MM.1S (cell line): Measurements from ENCODE around the gene HOXB5.

ENCODE experiments used
- DNase-seq: peaks from one replicate; pipeline ENCODE4 v3.0.0-alpha.2; 2015
- H2AFZ ChIP-seq: fragments of 300-600 bp; sonication (generic); 2 replicates; pipeline ENCODE4 v1.6.0; 2016; ENCODE audit warnings: antibody characterized with exemption, low read length
- H3F3A ChIP-seq: fragments of 300-600 bp; sonication (generic); 2 replicates; pipeline ENCODE4 v1.6.1; 2016; ENCODE audit warnings: mild to moderate bottlenecking, antibody characterized with exemption, low read length, moderate library complexity, mixed read lengths; ENCODE audit not compliant: insufficient read depth
- H3K27ac ChIP-seq: fragments of 300-600 bp; sonication (generic); 2 replicates; pipeline ENCODE4 v1.5.1; 2016; ENCODE audit warnings: mild to moderate bottlenecking, low read length
- H3K27me3 ChIP-seq: fragments of 300-600 bp; sonication (generic); replicated peaks from 2 replicates; pipeline ENCODE4 v1.6.0; 2016; ENCODE audit warnings: low read length; ENCODE audit not compliant: insufficient read depth
- H3K36me3 ChIP-seq: fragments of 300-600 bp; sonication (generic); replicated peaks from 2 replicates; pipeline ENCODE4 v1.6.1; 2016; ENCODE audit warnings: mild to moderate bottlenecking, low read length, mixed read lengths; ENCODE audit not compliant: insufficient read depth
- H3K4me1 ChIP-seq: fragments of 300-600 bp; sonication (generic); 2 replicates; pipeline ENCODE4 v1.6.1; 2016; ENCODE audit warnings: low read length, mixed read lengths
- H3K4me2 ChIP-seq: fragments of 300-600 bp; sonication (generic); 2 replicates; pipeline ENCODE4 v1.6.0; 2016; ENCODE audit warnings: low read depth, low read length
- H3K4me3 ChIP-seq: fragments of 300-600 bp; sonication (generic); 2 replicates; pipeline ENCODE4 v1.5.1; 2016; ENCODE audit warnings: low read length, mixed read lengths
- H3K79me2 ChIP-seq: fragments of 300-600 bp; sonication (generic); 2 replicates; pipeline ENCODE4 v1.6.1; 2016; ENCODE audit warnings: mixed run types, low read length, mixed read lengths
- H3K9ac ChIP-seq: fragments of 300-600 bp; sonication (generic); 2 replicates; pipeline ENCODE4 v1.6.1; 2016; ENCODE audit warnings: low read length, mixed read lengths
- H3K9me2 ChIP-seq: fragments of 300-600 bp; sonication (generic); replicated peaks from 2 replicates; pipeline ENCODE4 v1.6.1; 2016; ENCODE audit warnings: mild to moderate bottlenecking, low read length, mixed read lengths; ENCODE audit not compliant: insufficient read depth
- H3K9me3 ChIP-seq: fragments of 300-600 bp; sonication (generic); replicated peaks from 2 replicates; pipeline ENCODE4 v1.6.1; 2016; ENCODE audit warnings: mild to moderate bottlenecking, low read length, mixed read lengths; ENCODE audit not compliant: insufficient read depth
- H4K20me1 ChIP-seq: fragments of 300-600 bp; sonication (generic); 2 replicates; pipeline ENCODE4 v1.6.1; 2016; ENCODE audit warnings: mild to moderate bottlenecking, low read length, moderate library complexity, mixed read lengths; ENCODE audit not compliant: insufficient read depth
- EZH2 ChIP-seq: fragments of 300-600 bp; sonication (generic); optimal IDR thresholded peaks from 2 replicates; pipeline ENCODE3; 2017; ENCODE audit warnings: low read depth, mild to moderate bottlenecking, antibody characterized with exemption, low read length, mixed read lengths
- EZH2phosphoT487 ChIP-seq: fragments of 300-600 bp; sonication (generic); IDR thresholded peaks from 2 replicates; pipeline ENCODE4 v1.6.1; 2018; ENCODE audit warnings: antibody characterized with exemption, low read length
- TF ChIP-seq, protein P1 (sequence below): fragments of 300-600 bp; sonication (generic); IDR thresholded peaks from 2 replicates; pipeline ENCODE4 v1.5.1; 2016; ENCODE audit warnings: antibody characterized with exemption, low read length, mixed read lengths

HOXB5 gene

DNA sequence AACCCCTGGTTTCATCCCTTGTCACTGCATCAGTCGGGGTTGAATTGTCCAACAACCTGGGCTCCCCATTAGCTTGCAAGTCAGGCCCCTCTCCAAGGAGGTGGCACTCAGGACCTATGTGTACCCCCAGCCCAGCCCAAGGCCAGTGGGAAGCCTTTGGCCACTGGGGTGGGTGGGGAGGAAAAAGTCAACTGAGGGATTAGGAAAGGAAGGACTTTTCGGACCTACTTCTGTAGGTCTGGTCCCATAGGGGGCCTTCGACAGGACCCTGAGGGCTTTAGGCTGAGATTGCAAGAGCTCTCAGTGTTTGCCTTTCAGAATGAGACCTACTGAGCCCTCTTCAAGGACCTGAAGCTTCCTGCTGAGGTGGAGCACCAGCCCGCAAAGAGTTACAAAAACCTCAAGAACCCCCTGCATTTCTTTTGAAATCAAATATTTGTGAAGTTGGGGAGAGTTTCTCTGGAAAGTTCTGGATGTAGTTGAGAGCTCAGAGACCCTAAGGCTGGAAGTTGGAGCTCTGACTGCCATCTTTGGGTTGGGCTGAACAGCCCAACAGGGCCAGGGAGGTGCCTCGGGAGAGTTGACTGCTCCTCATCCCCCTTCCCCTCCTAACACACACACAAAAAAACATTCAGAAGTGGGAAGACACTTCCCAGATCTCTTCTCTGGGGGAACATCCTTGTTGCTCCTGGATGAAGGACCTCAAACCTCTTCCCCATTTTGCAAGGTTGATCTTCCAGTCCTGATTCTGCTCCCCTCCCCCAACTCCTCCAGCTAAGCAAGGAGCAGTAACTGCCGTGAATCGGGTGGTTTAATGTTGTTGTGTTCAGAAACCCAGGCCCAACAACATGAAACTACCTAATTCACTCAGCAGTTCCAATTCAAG is 38.4 kb upstream of the HOXB5 start:
- Histone ChIP-seq H3K36me3 (no peaks in the 10 kb centered on the region), H3K4me3 (no peak overlapping the region), H3F3A (no peaks in the 10 kb centered on the region), H3K27ac (no peak overlapping the region), H3K9me2 (no peaks in the 10 kb centered on the region), H3K4me1 (peaks cover 3% of the 10 kb centered on the region; the same call in 1 of the 2 replicates), H3K27me3 (peaks cover 43% of the 10 kb centered on the region), H4K20me1 (no peaks in the 10 kb centered on the region), H3K4me2 (no peak overlapping the region), H3K9ac (no peak overlapping the region), H3K9me3 (no peaks in the 10 kb centered on the region), H3K79me2 (no peaks in the 10 kb centered on the region), H2AFZ (no peak overlapping the region)
- TF ChIP-seq EZH2phosphoT487 (no peak), EZH2 (no peak)
- TF ChIP-seq, protein P1, sequence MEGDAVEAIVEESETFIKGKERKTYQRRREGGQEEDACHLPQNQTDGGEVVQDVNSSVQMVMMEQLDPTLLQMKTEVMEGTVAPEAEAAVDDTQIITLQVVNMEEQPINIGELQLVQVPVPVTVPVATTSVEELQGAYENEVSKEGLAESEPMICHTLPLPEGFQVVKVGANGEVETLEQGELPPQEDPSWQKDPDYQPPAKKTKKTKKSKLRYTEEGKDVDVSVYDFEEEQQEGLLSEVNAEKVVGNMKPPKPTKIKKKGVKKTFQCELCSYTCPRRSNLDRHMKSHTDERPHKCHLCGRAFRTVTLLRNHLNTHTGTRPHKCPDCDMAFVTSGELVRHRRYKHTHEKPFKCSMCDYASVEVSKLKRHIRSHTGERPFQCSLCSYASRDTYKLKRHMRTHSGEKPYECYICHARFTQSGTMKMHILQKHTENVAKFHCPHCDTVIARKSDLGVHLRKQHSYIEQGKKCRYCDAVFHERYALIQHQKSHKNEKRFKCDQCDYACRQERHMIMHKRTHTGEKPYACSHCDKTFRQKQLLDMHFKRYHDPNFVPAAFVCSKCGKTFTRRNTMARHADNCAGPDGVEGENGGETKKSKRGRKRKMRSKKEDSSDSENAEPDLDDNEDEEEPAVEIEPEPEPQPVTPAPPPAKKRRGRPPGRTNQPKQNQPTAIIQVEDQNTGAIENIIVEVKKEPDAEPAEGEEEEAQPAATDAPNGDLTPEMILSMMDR = no peak
- no peak for DNase-seq

DNA sequence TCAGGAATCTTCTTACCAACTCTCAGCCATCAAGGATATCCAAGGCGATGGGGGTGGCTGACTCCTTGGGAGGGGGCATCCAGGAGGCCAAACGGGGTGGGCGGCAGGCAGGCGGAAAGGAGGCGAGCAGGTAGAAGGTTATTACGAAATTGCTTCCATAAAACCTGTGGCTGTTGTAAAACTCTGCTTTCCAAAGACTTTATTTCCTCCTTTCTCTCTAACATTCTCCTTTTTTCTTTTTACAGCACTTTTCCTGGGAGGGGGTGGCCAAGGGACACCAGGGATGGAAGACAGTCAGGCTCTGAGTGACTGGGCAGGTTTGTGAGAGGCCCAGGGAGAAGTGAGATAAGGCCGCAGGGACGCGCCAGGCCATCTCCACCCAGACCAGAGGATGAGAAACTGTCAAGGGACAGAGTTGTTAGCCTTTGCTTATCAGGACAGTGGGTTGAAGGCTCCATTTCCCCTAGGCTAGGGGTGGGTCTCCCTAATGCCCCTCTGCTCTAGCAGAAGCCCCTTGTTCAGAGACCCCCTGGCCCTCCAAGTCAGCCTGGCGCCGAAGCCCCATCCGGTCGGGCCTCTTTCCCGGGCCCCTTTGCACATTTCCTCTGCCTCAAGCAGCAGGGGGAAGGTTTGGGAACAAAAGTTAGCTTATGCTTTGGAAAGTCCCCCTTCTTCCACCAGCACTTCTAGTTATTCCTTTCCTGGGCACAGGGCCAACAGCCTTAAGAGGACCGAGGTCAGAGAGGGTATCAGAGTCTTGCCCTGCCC is 37.5 kb upstream of the HOXB5 start:
- Histone ChIP-seq H4K20me1 (no peaks in the 10 kb centered on the region), H3K79me2 (no peaks in the 10 kb centered on the region), H3F3A (no peaks in the 10 kb centered on the region), H3K9me2 (no peaks in the 10 kb centered on the region), H3K9me3 (no peaks in the 10 kb centered on the region), H3K27ac (no peak overlapping the region), H3K36me3 (no peaks in the 10 kb centered on the region), H3K4me1 (no peaks in the 10 kb centered on the region), H3K4me3 (no peak overlapping the region), H3K4me2 (no peak overlapping the region), H3K27me3 (peaks cover 47% of the 10 kb centered on the region), H2AFZ (no peak overlapping the region), H3K9ac (no peak overlapping the region)
- no peak for DNase-seq
- TF ChIP-seq EZH2phosphoT487 (no peak), EZH2 (no peak)
- TF ChIP-seq, protein P1 = no peak

GRCh38 chr17:48630009-48630924 is 36.7 kb upstream of the HOXB5 start:
- Histone ChIP-seq H2AFZ (no peak overlapping the region), H3K9me3 (no peaks in the 10 kb centered on the region), H3F3A (no peaks in the 10 kb centered on the region), H3K4me3 (no peak overlapping the region), H3K27me3 (peaks cover 50% of the 10 kb centered on the region), H3K27ac (no peak overlapping the region), H4K20me1 (no peaks in the 10 kb centered on the region), H3K4me1 (no peaks in the 10 kb centered on the region), H3K9me2 (no peaks in the 10 kb centered on the region), H3K9ac (no peak overlapping the region), H3K79me2 (no peaks in the 10 kb centered on the region), H3K4me2 (no peak overlapping the region), H3K36me3 (no peaks in the 10 kb centered on the region)
- no peak for DNase-seq
- TF ChIP-seq EZH2phosphoT487 (no peak), EZH2 (no peak)
- TF ChIP-seq, protein P1 = no peak
